IPS-18c (cell line): ENCODE data around the gene ST7.
"Not testable (repeated sequence)": the region's sequence is repeated elsewhere in the genome, so short reads cannot be mapped to it uniquely, and the experiment has no call there.

Experiments
- H3K4me3 ChIP-seq: 2 replicates; pipeline ENCODE4 v1.7.0; 2013; ENCODE audit warnings: low read depth, mild to moderate bottlenecking, low read length, moderate library complexity; ENCODE audit not compliant: insufficient read depth
- H3K9me3 ChIP-seq: one replicate; pipeline ENCODE4 v1.6.1; 2013; ENCODE audit warnings: mild to moderate bottlenecking, low read length, moderate library complexity; ENCODE audit not compliant: control insufficient read depth, insufficient read depth

Gene ST7

DNA sequence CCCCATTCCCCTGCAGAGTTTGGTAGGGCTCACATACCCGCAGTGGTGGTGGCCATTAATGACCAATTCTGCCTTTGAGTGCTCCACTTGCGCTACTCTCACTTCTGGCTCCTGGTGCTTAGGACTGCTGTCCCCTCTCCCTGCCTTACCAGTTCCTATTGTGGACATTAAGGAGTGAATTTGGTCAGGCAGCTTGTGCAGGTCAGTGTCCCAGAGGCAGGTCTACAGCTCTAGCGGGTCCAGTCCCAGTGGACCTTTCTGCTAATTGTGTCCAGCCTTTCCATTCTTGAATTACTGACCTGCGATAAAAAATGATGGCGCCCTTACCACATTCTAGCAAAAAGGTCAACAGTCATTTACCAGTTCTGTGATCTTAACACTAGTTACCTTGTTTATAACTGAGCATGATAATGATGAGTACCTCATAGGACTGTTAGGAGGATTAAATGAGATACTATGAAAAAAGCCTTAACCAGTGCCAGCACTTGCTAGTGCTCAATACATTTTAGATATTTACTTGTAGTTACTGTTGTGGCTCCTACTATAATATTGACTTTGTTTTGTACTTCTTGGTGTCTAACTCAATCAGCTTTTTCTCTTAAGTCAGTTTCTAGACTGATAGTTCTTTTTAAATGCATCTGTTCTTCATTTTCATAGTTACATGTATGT, 14.1 kb downstream of the ST7 start:
- H3K4me3 ChIP-seq, result no peak overlapping the region
- H3K9me3 ChIP-seq, result no peaks in the 10 kb centered on the region

DNA sequence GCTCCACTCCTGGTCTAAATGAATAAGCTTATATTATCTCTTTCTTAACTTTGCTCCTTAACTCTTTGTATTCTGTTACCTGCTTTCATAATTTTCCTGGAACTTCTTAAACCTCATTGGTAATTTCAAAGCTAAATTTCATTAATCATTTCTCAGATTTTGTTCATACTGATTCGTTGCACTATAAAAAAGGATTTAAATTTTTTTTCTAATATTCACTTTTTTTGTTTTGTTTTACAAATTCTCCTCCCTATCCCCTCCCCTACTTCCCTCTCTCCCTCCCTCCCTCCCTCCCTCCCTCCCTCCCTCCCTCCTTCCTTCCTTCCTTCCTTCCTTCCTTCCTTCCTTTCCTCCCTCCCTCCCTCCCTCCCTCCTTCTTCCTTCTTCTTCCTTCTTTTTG, 14.7 kb downstream of the ST7 start:
- Histone ChIP-seq H3K9me3 (no peaks in the 10 kb centered on the region), H3K4me3 (no peak overlapping the region)

GRCh38 chr7:116968631-116969030, 15.3 kb downstream of the ST7 start:
- Histone ChIP-seq H3K4me3 (no peak overlapping the region), H3K9me3 (no peaks in the 10 kb centered on the region)

- Histone ChIP-seq H3K4me3 (no peak overlapping the region), H3K9me3 (no peaks in the 10 kb centered on the region)
Observed at GRCh38 chr7:116969371-116969902, 16.1 kb downstream of the ST7 start.

GRCh38 chr7:116970238-116970910, 17.1 kb downstream of the ST7 start:
- H3K4me3 ChIP-seq, result no peak overlapping the region
- no peaks in the 10 kb centered on the region for H3K9me3 ChIP-seq

DNA sequence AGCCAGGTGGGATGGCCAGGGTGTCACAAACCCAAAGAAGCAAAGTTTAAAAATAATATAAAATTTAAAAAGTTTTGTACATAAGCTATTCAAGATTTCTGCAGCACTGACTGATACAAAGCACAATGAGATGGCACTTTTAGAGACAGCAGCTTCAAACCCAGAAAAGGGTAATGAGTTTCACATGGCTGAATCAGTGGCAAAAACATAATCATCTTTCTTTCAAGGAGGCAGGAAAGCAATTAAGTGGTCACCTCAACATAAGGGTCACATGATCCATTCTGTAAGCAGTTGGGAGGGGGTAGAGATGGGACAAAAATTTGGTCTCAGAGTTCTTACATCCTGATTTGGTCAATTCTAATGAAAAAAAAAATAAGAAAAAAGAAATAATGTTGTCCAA, 17.9 kb downstream of the ST7 start:
- not testable (repeated sequence) for H3K9me3 ChIP-seq, H3K4me3 ChIP-seq

- no peak overlapping the region for H3K4me3 ChIP-seq
- H3K9me3 ChIP-seq, result no peaks in the 10 kb centered on the region
Observed at GRCh38 chr7:116971869-116972268, 18.6 kb downstream of the ST7 start.

DNA sequence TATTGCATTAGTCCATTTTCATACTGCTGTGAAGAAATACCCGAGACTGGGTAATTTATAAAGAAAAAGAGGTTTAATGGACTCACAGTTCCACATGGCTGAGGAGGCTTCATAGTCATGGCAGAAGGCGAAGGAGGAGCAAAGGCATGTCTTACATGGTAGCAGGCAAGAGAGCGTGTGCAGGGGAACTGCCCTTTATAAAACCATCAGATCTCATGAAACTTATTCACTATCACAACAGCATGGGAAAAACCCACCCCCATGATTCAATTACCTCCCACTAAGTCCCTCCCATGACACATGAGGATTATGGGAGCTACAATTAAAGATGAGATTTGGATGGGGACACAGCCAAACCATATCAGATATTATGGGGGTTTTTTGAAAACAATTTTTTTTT, 21.7 kb downstream of the ST7 start:
- H3K4me3 ChIP-seq, H3K9me3 ChIP-seq: not testable (repeated sequence)

DNA sequence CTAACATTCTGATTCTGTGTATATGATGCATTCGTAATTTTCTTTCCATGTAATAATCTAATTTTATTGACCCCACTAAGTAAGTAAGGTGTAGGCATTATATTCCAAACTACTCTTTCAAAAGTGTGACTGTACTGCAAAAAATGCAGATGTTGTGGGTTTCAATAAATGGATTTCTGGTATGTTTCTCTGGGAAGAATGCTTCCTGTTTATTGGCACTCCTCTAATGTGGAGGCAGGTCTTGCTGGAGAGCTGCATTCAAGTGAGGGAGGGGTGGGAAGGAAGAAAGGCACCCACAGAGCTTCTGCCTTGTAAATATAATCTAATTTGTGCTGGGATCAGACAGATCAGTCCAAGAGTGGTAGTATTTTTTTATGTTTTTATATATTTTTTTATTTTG, 23.9 kb downstream of the ST7 start:
- Histone ChIP-seq H3K4me3 (no peak overlapping the region), H3K9me3 (no peaks in the 10 kb centered on the region)

- H3K9me3 ChIP-seq, result no peaks in the 10 kb centered on the region
- H3K4me3 ChIP-seq, result no peak overlapping the region
Observed at GRCh38 chr7:116978006-116978405, 24.7 kb downstream of the ST7 start.

- H3K9me3 ChIP-seq, result no peaks in the 10 kb centered on the region
- H3K4me3 ChIP-seq, result no peak overlapping the region
Observed at GRCh38 chr7:116979430-116979829, 26.1 kb downstream of the ST7 start.

- Histone ChIP-seq H3K9me3 (no peaks in the 10 kb centered on the region), H3K4me3 (no peak overlapping the region)
Observed at GRCh38 chr7:116980354-116980753, 27.1 kb downstream of the ST7 start.

DNA sequence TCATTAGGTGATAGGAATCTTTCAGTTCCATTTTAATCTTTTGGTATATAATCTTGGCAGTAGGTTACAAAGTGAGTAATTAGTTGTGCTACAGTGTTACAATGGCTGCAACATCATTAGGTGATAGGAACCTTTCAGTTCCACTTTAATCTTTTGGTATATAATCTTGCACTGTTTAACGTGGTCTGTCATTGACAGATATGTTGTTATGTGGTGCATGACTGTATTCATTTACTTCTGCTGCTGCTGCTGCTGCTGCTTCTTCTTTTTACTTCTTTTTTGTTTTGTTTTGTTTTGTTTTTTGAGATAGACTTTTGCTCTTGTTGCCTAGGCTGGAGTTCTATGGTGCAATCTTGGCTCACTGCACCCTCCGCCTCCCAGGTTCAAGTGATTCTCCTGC, 28.6 kb downstream of the ST7 start:
- H3K4me3 ChIP-seq, result no peak overlapping the region
- no peaks in the 10 kb centered on the region for H3K9me3 ChIP-seq

GRCh38 chr7:116984511-116984910, 31.2 kb downstream of the ST7 start:
- Histone ChIP-seq H3K9me3 (no peaks in the 10 kb centered on the region), H3K4me3 (no peak overlapping the region)

- no peak overlapping the region for H3K4me3 ChIP-seq
- H3K9me3 ChIP-seq, result no peaks in the 10 kb centered on the region
Observed at GRCh38 chr7:116984917-116985316, 31.6 kb downstream of the ST7 start.

DNA sequence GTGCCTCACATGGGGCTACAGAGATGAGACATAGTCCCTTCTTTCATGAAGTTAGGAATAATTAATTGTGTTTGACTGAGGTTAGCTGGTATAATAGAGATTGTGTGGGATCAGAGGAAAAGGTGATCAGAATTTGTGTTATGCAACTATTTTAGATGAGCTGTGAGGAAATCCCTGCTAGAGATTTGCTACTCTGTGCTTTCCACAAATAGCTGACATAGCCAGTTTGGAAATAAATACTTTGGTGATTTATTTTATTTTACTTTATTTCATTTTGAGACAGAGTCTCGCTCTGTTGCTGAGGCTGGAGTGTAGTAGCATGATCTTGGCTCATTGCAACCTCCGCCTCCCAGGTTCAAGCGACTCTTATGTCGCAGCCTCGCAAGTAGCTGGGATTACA, 32.3 kb downstream of the ST7 start:
- Histone ChIP-seq H3K9me3 (no peaks in the 10 kb centered on the region), H3K4me3 (no peak overlapping the region)

DNA sequence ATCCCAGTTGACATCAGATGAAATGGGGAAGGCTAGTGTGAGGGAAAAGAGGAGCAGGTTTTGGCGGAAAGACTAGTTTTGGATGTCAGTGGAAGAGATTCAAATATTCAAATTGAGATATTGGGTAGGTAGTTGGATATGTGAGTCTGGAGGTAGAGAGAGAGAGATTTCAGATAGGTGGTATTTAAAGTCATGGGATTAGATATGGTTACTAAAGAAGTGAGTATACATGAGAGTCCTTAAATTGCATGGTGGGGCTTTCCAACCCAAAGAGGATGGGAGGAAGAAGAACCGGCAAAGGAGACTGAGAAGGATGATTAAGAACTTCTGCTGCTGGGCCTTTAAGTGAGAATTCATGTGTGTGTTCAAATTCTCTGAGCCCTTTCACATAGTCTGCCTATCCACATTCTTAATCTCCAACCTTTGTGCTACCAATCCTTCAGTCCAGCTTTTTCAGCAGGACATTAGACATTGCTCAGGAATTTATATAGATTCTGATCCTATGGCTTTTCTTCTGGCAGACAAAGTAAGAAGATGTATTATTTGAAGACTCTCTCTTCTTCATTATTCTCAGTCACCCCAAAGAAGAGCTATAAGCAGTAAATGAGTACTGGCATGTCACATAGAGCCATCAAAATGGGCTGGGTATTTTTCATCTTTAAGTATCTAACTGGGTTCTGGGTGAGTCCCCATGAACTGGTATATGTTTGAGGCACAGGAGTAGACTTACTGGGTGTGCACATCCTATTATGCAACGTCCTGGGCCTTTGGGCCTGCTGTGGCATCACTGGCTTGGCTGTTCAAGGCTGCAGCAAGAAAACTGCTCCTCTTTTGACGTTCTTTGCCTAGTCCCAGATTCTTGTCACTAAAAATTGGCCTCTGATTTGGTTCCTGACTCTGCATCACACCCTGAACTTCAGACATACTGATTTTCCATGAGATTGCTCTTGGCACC, 33.6 kb downstream of the ST7 start:
- Histone ChIP-seq H3K4me3 (no peak overlapping the region), H3K9me3 (peaks cover 6% of the 10 kb centered on the region)
